HEK293T (cell line): Measurements from ENCODE around the gene PCSK5.

ENCODE experiments used
- ARNT ChIP-seq: fragments of 450-650 bp; IDR thresholded peaks from 2 replicates; pipeline ENCODE4 v1.6.1; 2017; ENCODE audit warnings: mild to moderate bottlenecking
- BHLHE40 ChIP-seq: fragments of 450-650 bp; IDR thresholded peaks from 2 replicates; pipeline ENCODE4 v1.6.1; 2016; ENCODE audit warnings: mild to moderate bottlenecking, moderate library complexity, borderline replicate concordance
- ELF4 ChIP-seq: fragments of 450-650 bp; IDR thresholded peaks from 2 replicates; pipeline ENCODE4 v1.6.1; 2017; ENCODE audit warnings: antibody characterized with exemption
- FOXA1 ChIP-seq: fragments of 450-650 bp; IDR thresholded peaks from 2 replicates; pipeline ENCODE4 v1.6.1; 2016; ENCODE audit warnings: mild to moderate bottlenecking
- FOXK2 ChIP-seq: fragments of 450-650 bp; IDR thresholded peaks from 2 replicates; pipeline ENCODE4 v1.6.1; 2016; ENCODE audit warnings: mild to moderate bottlenecking
- FOXM1 ChIP-seq: fragments of 450-650 bp; IDR thresholded peaks from 2 replicates; pipeline ENCODE4 v1.6.1; 2017; ENCODE audit warnings: mild to moderate bottlenecking, borderline replicate concordance
- HDGF ChIP-seq: fragments of 450-650 bp; IDR thresholded peaks from 2 replicates; pipeline ENCODE4 v1.6.1; 2017; ENCODE audit warnings: antibody characterized with exemption, borderline replicate concordance
- LEF1 ChIP-seq: fragments of 450-650 bp; IDR thresholded peaks from 2 replicates; pipeline ENCODE4 v1.6.1; 2017; ENCODE audit warnings: mild to moderate bottlenecking, borderline replicate concordance
- NFRKB ChIP-seq: fragments of 450-650 bp; IDR thresholded peaks from 2 replicates; pipeline ENCODE4 v1.6.1; 2016; ENCODE audit warnings: mild to moderate bottlenecking, moderate library complexity
- PKNOX1 ChIP-seq: fragments of 450-650 bp; IDR thresholded peaks from 2 replicates; pipeline ENCODE4 v1.6.1; 2016
- SP1 ChIP-seq: fragments of 450-650 bp; IDR thresholded peaks from 2 replicates; pipeline ENCODE4 v1.6.1; 2017
- SUZ12 ChIP-seq: fragments of 450-650 bp; IDR thresholded peaks from 2 replicates; pipeline ENCODE4 v1.6.1; 2016; ENCODE audit warnings: mild to moderate bottlenecking
- TARDBP ChIP-seq: fragments of 450-650 bp; IDR thresholded peaks from 2 replicates; pipeline ENCODE4 v1.6.1; 2016
- ZNF384 ChIP-seq: fragments of 450-650 bp; IDR thresholded peaks from 2 replicates; pipeline ENCODE4 v1.6.1; 2016

- TF ChIP-seq SP1: no peak
- no peak for TF ChIP-seq LEF1
- TF ChIP-seq ARNT: no peak
- no peak for TF ChIP-seq TARDBP
- TF ChIP-seq NFRKB: no peak
- TF ChIP-seq SUZ12: no peak
- TF ChIP-seq FOXK2: no peak
- no peak for TF ChIP-seq BHLHE40
- no peak for TF ChIP-seq ZNF384
- TF ChIP-seq ELF4: no peak
- no peak for TF ChIP-seq FOXA1
- no peak for TF ChIP-seq HDGF
- TF ChIP-seq PKNOX1: no peak
- no peak for TF ChIP-seq FOXM1
Measured at GRCh38 chr9:76396597-76396996, 506.1 kb downstream of the PCSK5 start.
